Stomach (tissue), 9 donors: ENCODE results near the gene NKAIN2. TPM values are rescaled to one million over a fixed set of nuclear protein-coding genes. Genes with fewer than 3 reads are reported as not detected.

Experiments used
- DNase-seq, 2 donors: peaks; one replicate each; pipeline versions ENCODE4 v3.0.0 to v3.0.0-alpha.2; 2013 to 2019
- H3K27ac ChIP-seq, 5 donors: fragments of 200-600 bp in 4 of 5; sonication (generic) in 4 of 5; one replicate each; pipeline ENCODE4 v1.5.1; 2013 to 2019; ENCODE audit warnings: mild to moderate bottlenecking in 1 of 5, moderate library complexity in 1 of 5
- H3K27me3 ChIP-seq, 3 donors: fragments of 200-600 bp; sonication (generic); one replicate each; pipeline ENCODE4 v1.5.1; 2017 to 2019; ENCODE audit warnings: mixed run types in 1 of 3
- H3K36me3 ChIP-seq, 4 donors: fragments of 200-600 bp; sonication (generic); 1 replicate in 3 of 4; 2 replicates in 1 of 4; pipeline ENCODE4 v1.5.1; 2016 to 2019
- H3K4me1 ChIP-seq, 4 donors: fragments of 200-600 bp; sonication (generic); one replicate each; pipeline ENCODE4 v1.5.1; 2016 to 2019
- H3K4me3 ChIP-seq, 4 donors: fragments of 200-600 bp; sonication (generic) in 3 of 4; one replicate each; pipeline ENCODE4 v1.5.1; 2016 to 2019; ENCODE audit warnings: mild to moderate bottlenecking in 1 of 4
- H3K9me3 ChIP-seq, 4 donors: fragments of 200-600 bp; sonication (generic); one replicate each; pipeline ENCODE4 v1.5.1; 2016 to 2019
- EP300 ChIP-seq: sonication (generic); formaldehyde crosslinking; IDR thresholded peaks from one replicate; pipeline ENCODE4 v1.6.1; 2017; ENCODE audit warnings: antibody characterized with exemption
- POLR2A ChIP-seq, 4 donors: fragments of 450-650 bp; IDR thresholded peaks; one replicate each; pipeline ENCODE4 v1.6.1; 2016; ENCODE audit warnings: antibody characterized with exemption in 4 of 4, control low read depth in 2 of 4, mild to moderate bottlenecking in 1 of 4, moderate library complexity in 1 of 4
- POLR2AphosphoS5 ChIP-seq, 3 donors: sonication (generic); formaldehyde crosslinking; IDR thresholded peaks; one replicate each; pipeline ENCODE4 v1.6.1; 2016; ENCODE audit warnings: antibody characterized with exemption in 3 of 3
- WGBS, 5 donors: extraction: QIAGEN DNeasy Blood & Tissue Kit in 3 of 5; methylation state at CpG; one replicate each; pipeline versions ENCODE4 v1.1.5 to v1.1.7; 2013 to 2018; 5-methylcytosine and 5-hydroxymethylcytosine counted together
- intact Hi-C: fragments of 100-400 bp; cut with DNase I; formaldehyde crosslinking; loops from one replicate; pipeline ENCODE4 v1.15.1; 2023; ENCODE audit warnings: low total_unique reads
- polyA plus RNA-seq, 3 donors: library from polyadenylated mRNA; stranded (reverse); fragments of 200-250 nt; gene quantifications; one replicate each; pipeline ENCODE4 v1.2.3, GENCODE V29; 2013
- total RNA-seq, 5 donors: library from RNA; depleted of rRNA; stranded (reverse); fragments of >200 nt; gene quantifications; one replicate each; pipeline versions ENCODE4 v1.1.0 to v1.2.3, GENCODE V29; 2014 to 2016
- TF ChIP-seq, protein P1 (sequence below), 7 experiments: fragments of 450-650 bp in 4 of 7; fragments of 200-600 bp in 3 of 7; sonication (generic) in 3 of 7; IDR thresholded peaks; one replicate each; pipeline ENCODE4 v1.5.1; 2016 to 2019; ENCODE audit warnings: antibody characterized with exemption in 7 of 7, control low read depth in 2 of 7, mild to moderate bottlenecking in 1 of 7
- donor health status: healthy with polysubstance abuse.
- donor health status: Bipolar disorder and iron deficiency.
- donor health status: healthy.

The NKAIN2 gene
- total and polyA plus RNA-seq, 8 donors, result 0.13 to 9.6 (median 1.5) TPM; not detected in 5

DNA sequence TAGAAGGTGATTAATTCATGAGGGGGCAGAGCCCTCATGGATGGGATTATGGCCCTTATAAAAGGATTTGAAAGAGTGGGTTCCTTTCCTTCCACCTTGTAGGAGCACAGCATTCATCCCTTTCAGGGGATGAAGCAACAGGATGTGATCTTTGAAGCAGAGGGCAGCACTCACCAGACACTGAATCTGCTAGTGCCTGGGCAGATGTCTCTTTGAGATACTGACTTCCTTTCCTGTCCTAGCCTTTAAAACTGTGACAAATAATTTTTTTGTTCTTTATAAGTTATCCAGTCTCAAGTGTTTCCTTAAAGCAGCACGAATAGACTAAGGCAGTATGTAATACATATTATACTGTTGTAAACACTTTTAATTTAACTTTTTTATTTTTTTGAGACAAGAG is 620.0 kb downstream of the NKAIN2 start:
- Histone ChIP-seq H3K4me1 (no peaks in the 10 kb centered on the region), H3K36me3 (no peaks in the 10 kb centered on the region), H3K27ac (no peak overlapping the region), H3K9me3 (no peaks in the 10 kb centered on the region), H3K4me3 (no peak overlapping the region), H3K27me3 (no peaks in the 10 kb centered on the region)
- 56 to 76% (median 69%) methylated on average over 1 of the region's 1 CpG for WGBS, 5 donors
- intact Hi-C loops, result no loop called here
- TF ChIP-seq, protein P1, sequence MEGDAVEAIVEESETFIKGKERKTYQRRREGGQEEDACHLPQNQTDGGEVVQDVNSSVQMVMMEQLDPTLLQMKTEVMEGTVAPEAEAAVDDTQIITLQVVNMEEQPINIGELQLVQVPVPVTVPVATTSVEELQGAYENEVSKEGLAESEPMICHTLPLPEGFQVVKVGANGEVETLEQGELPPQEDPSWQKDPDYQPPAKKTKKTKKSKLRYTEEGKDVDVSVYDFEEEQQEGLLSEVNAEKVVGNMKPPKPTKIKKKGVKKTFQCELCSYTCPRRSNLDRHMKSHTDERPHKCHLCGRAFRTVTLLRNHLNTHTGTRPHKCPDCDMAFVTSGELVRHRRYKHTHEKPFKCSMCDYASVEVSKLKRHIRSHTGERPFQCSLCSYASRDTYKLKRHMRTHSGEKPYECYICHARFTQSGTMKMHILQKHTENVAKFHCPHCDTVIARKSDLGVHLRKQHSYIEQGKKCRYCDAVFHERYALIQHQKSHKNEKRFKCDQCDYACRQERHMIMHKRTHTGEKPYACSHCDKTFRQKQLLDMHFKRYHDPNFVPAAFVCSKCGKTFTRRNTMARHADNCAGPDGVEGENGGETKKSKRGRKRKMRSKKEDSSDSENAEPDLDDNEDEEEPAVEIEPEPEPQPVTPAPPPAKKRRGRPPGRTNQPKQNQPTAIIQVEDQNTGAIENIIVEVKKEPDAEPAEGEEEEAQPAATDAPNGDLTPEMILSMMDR (IDR thresholded peaks at IDR 0.05), result no peak
- no peak for TF ChIP-seq POLR2AphosphoS5 (IDR thresholded peaks at IDR 0.05)
- no peak for TF ChIP-seq EP300
- TF ChIP-seq POLR2A (IDR thresholded peaks at IDR 0.05), result no peak
- DNase-seq, result no peak

DNA sequence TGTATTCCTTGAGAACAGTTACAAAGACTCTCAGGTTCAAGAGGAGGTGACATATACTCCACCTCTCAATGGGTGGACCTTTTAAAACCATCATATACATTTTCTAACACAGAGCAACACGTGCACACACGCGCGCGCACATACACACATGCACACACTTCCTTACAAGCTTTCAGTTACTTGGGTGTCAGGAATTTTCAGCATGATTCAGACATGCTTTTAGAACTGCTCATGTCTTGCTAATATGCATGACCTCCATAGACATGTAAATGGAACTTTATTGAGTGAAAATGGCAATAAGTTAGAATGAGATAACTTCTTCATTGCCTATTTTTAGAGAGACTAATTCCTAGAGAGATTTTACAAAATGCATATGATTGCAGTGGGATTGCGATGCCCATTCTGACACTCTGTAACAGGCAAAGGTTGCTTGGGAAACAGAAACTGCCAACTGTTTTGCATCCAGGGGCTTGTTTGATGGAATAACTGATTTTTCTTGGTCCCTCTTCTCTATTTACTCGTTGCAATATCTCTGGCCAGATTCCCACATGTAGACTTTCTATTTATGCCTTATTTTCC is 627.2 kb downstream of the NKAIN2 start:
- no peak overlapping the region for H3K4me3 ChIP-seq
- H3K36me3 ChIP-seq, result no peaks in the 10 kb centered on the region
- no peak overlapping the region for H3K27ac ChIP-seq
- DNase-seq, result no peak
- TF ChIP-seq EP300, result no peak
- 82 to 91% (median 89%) methylated on average over 7 of the region's 7 CpGs for WGBS, 5 donors
- H3K9me3 ChIP-seq, result no peaks in the 10 kb centered on the region
- H3K4me1 ChIP-seq, result no peaks in the 10 kb centered on the region
- H3K27me3 ChIP-seq, result no peaks in the 10 kb centered on the region
- intact Hi-C loops, result no loop called here

DNA sequence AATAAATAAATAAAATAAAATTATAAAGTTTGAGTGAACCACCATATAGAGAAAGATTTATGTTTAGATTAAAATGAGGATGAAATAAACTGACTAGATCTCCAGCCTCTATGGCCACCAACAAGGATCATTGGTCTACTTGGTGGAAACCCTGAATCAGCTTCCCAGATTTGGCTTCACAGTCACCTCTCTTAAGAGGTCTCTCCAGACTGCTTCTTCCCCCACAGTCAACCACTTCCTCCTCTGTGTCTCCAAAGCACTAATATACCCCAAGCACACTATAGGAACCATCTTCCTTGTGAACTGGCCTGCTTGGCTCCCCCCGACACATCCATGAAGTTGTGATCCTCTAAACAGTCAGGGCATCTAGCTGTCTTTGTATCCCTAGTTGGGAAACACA is 629.0 kb downstream of the NKAIN2 start:
- WGBS, 5 donors, result 76 to 94% (median 89%) methylated on average over 1 of the region's 1 CpG
- H3K4me3 ChIP-seq, result no peak overlapping the region
- no peak for TF ChIP-seq POLR2AphosphoS5 (IDR thresholded peaks at IDR 0.05)
- TF ChIP-seq, protein P1 (IDR thresholded peaks at IDR 0.05), result no peak
- TF ChIP-seq EP300, result no peak
- no peak for TF ChIP-seq POLR2A (IDR thresholded peaks at IDR 0.05)
- no peaks in the 10 kb centered on the region for H3K4me1 ChIP-seq
- no peaks in the 10 kb centered on the region for H3K9me3 ChIP-seq
- no peaks in the 10 kb centered on the region for H3K36me3 ChIP-seq
- intact Hi-C loops, result no loop called here
- H3K27ac ChIP-seq, result no peak overlapping the region
- H3K27me3 ChIP-seq, result no peaks in the 10 kb centered on the region
- DNase-seq, result no peak

DNA sequence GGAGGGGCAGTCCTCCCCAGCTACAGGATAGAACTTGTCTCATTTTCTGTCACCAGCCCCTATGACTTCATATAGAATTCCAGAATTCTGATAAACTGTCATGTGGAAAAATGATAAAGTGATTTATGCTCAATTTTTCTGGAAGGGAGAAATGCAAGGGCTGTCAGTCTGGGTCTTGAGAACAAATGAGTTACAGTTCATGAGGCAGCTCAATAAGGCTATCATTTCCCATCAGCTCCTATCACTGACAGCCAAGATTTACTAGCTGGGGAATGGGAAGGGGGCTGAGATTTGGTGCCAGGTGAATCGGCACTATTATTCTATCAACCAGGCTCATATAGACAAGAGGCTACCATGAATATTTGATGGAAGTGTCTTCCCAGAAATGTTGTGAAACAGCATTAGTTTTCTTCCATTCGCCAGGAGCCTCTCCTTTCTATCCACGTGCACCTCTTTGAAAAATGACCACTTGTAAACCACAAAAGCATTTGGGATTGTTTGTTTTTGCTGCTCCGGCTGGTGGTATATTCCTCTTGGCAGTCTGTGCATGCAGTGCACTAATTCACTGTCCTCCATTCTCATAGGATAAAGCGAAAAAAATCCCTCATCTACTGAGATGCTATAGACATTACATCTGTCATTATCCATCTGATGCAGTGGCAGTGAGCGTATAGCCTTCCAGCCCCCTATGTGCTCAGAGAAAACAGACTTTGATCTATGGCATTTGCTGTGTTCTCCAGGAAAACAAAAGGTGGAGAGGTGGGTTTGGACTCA is 629.9 kb downstream of the NKAIN2 start:
- Histone ChIP-seq H3K4me1 (no peaks in the 10 kb centered on the region), H3K9me3 (no peaks in the 10 kb centered on the region), H3K27me3 (no peaks in the 10 kb centered on the region), H3K36me3 (no peaks in the 10 kb centered on the region), H3K27ac (no peak overlapping the region), H3K4me3 (no peak overlapping the region)
- DNase-seq, result no peak
- intact Hi-C loops, result no loop called here
- WGBS, 5 donors, result 50 to 67% (median 57%) methylated on average over 6 of the region's 6 CpGs
- TF ChIP-seq, protein P1 (IDR thresholded peaks at IDR 0.05), result no peak
- TF ChIP-seq POLR2AphosphoS5 (IDR thresholded peaks at IDR 0.05) (no peak), EP300 (no peak), POLR2A (IDR thresholded peaks at IDR 0.05) (no peak)

DNA sequence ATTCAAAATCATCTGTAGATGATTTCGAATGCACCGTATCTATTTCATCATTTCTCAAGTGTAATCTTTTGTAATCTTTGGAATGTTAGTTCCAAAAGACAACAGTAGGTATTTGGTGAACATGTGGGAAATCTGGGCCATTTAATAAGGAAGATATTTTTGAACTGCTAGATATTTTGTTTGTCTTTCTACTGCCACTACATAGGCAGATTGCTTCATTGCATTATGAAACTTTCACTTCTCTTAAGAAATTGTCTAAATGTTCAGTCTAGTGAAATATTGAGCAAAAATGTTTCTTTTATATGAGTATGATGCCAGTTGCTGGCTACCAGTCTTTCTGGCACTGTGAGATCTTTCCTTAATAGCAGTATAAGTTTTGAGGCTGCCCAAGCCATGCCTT is 630.8 kb downstream of the NKAIN2 start:
- WGBS, 5 donors, result 88 to 98% (median 91%) methylated on average over 2 of the region's 2 CpGs
- no peak for TF ChIP-seq POLR2A (IDR thresholded peaks at IDR 0.05)
- TF ChIP-seq, protein P1 (IDR thresholded peaks at IDR 0.05), result no peak
- no peak for TF ChIP-seq POLR2AphosphoS5 (IDR thresholded peaks at IDR 0.05)
- no peak for TF ChIP-seq EP300
- H3K27ac ChIP-seq, result no peak overlapping the region
- no peaks in the 10 kb centered on the region for H3K9me3 ChIP-seq
- no peaks in the 10 kb centered on the region for H3K4me1 ChIP-seq
- H3K4me3 ChIP-seq, result no peak overlapping the region
- H3K27me3 ChIP-seq, result no peaks in the 10 kb centered on the region
- DNase-seq, result no peak
- no peaks in the 10 kb centered on the region for H3K36me3 ChIP-seq
- intact Hi-C loops, result no loop called here
